BLaER1 (cell line): ENCODE results near the gene HSPA1L.
"Not testable (repeated sequence)": the region's sequence is repeated elsewhere in the genome, so short reads cannot be mapped to it uniquely, and the experiment has no call there.

ENCODE experiments used
- H3K27ac ChIP-seq: shearing (Covaris generic); formaldehyde crosslinking; 2 replicates; pipeline ENCODE4 v1.8.1; 2022
- H3K27me3 ChIP-seq: shearing (Covaris generic); formaldehyde crosslinking; 2 replicates; pipeline ENCODE4 v1.8.1; 2022
- H3K36me3 ChIP-seq: shearing (Covaris generic); formaldehyde crosslinking; 2 replicates; pipeline ENCODE4 v1.8.1; 2022
- H3K4me1 ChIP-seq: shearing (Covaris generic); formaldehyde crosslinking; 2 replicates; pipeline ENCODE4 v1.8.1; 2022
- H3K4me2 ChIP-seq: shearing (Covaris generic); formaldehyde crosslinking; 2 replicates; pipeline ENCODE4 v1.8.1; 2022
- H3K4me3 ChIP-seq: shearing (Covaris generic); formaldehyde crosslinking; 2 replicates; pipeline ENCODE4 v1.8.1; 2022
- H3K9ac ChIP-seq: shearing (Covaris generic); formaldehyde crosslinking; 2 replicates; pipeline ENCODE4 v1.8.1; 2022
- H3K9me3 ChIP-seq: shearing (Covaris generic); formaldehyde crosslinking; 2 replicates; pipeline ENCODE4 v1.8.1; 2022
- H4K20me1 ChIP-seq: shearing (Covaris generic); formaldehyde crosslinking; 2 replicates; pipeline ENCODE4 v1.8.1; 2022
- Cebpa-rat ChIP-seq: shearing (Covaris generic); IDR thresholded peaks from 2 replicates; pipeline ENCODE4 v1.8.1; 2022

Gene HSPA1L

DNA sequence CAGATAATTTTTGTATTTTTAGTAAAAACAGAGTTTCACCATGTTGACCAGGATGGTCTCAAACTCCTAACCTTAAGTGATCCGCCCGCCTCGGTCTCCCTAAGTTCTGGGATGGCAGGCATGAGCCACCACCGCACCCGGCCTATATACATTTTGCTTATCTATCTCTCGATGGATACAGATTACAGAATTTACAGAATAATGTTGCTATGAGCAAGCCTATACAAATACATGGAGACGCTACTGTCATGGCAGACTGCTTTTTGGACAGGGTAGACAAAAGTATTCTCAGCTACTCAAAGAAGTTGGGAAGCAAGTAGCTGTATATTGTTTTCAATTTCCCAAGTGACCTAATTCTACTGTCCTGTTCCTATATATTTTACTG, 1.6 kb downstream of the HSPA1L start:
- Histone ChIP-seq H3K4me2 (peak overlapping the region; percentile 81), H3K9me3 (no peaks in the 10 kb centered on the region), H3K27ac (peak overlapping the region; percentile 45; the same call in 1 of the 2 replicates), H3K4me1 (peaks cover 30% of the 10 kb centered on the region), H3K27me3 (peaks cover 34% of the 10 kb centered on the region), H3K4me3 (peak overlapping the region; percentile 65; the same call in 1 of the 2 replicates), H3K36me3 (no peaks in the 10 kb centered on the region), H3K9ac (peak overlapping the region; percentile 36), H4K20me1 (no peaks in the 10 kb centered on the region)
- no peak for TF ChIP-seq Cebpa-rat

DNA sequence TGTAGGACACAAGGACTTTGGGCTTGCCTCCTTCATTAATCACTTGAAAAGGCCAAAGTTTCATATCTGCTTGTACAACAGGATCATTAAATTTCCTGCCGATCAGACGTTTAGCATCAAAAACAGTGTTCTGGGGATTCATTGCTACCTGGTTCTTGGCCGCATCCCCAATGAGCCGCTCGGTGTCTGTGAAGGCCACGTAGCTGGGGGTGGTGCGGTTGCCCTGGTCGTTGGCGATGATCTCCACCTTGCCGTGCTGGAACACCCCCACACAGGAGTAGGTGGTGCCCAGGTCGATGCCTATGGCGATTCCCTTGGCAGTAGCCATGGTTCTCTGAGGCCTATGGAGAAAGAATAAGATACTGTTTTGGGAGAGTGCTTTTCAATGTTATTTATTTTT, 3.4 kb downstream of the HSPA1L start:
- Histone ChIP-seq H3K9ac (no peak overlapping the region), H3K36me3 (no peaks in the 10 kb centered on the region), H3K27ac (no peak overlapping the region), H4K20me1 (no peaks in the 10 kb centered on the region), H3K9me3 (no peaks in the 10 kb centered on the region), H3K27me3 (peaks cover 34% of the 10 kb centered on the region), H3K4me1 (peaks cover 26% of the 10 kb centered on the region), H3K4me3 (no peak overlapping the region), H3K4me2 (no peak overlapping the region)
- no peak for TF ChIP-seq Cebpa-rat

- Histone ChIP-seq H3K4me1 (peaks cover 39% of the 10 kb centered on the region), H3K36me3 (peaks cover 19% of the 10 kb centered on the region), H3K27me3 (peaks cover 13% of the 10 kb centered on the region)
- H3K9me3 ChIP-seq, H3K4me2 ChIP-seq, H3K27ac ChIP-seq, H3K9ac ChIP-seq, H4K20me1 ChIP-seq, H3K4me3 ChIP-seq: not testable (repeated sequence)
Observed at GRCh38 chr6:31808599-31808998, 6.5 kb downstream of the HSPA1L start.

DNA sequence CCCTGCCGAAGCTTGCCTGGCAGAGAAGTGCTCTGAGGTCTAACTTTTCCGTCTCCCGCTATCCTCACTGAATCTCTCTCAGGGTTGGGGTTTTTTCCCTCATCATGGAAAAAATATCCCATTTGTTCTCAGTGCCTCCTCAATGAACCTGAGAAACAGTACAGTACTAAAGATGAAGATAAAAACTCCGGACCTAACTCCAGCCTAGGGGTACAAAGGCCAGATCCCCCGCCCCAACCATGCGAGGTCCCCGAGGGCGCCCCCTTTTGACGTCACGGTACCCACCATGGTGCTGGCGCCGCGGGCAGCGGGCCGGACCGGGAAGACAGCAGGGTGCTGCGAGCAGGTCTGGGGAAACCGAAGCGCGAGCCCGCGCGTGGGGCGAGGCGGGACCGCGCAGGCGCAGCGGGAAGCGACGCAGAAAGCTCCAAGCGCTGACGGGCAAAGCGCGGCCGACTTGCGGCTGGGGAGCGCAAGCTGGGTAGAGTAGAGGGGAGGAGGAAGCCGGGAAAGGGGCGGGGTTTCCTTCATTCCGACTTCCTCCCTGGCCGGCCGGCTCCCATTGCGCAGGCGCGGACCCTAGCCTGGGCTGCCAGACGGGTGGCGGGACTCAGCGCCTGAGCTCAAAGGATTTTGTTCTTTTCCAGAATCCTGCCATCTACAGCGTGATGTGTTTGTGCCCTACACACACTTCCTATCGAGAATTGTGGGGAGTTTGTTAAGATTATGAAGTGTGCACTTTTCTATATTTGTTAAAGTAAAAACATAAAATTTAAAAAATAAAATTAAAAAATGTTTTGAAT, 8.4 kb downstream of the HSPA1L start, which contains the start of gene LSM2:
LSM2 (minus strand) TSS at position 497 of the 803 bp plus-strand sequence; CDS start at position 288, 209 bp downstream.
- Histone ChIP-seq H3K9me3 (no peaks in the 10 kb centered on the region), H4K20me1 (no peaks in the 10 kb centered on the region), H3K4me3 (peak within 1 kb of the TSS; percentile 78), H3K4me2 (peak within 1 kb of the TSS; percentile 93), H3K36me3 (peaks cover 38% of the 10 kb centered on the region), H3K4me1 (peaks cover 35% of the 10 kb centered on the region), H3K27ac (peak within 1 kb of the TSS; percentile 92), H3K9ac (peak within 1 kb of the TSS; percentile 88), H3K27me3 (no peaks in the 10 kb centered on the region)
- no peak for TF ChIP-seq Cebpa-rat

- peak overlapping the region; percentile 78 for H3K4me3 ChIP-seq
- H3K9ac ChIP-seq: peak overlapping the region; percentile 88
- H4K20me1 ChIP-seq: no peaks in the 10 kb centered on the region
- H3K27ac ChIP-seq: peak overlapping the region; percentile 92
- H3K4me1 ChIP-seq: peaks cover 35% of the 10 kb centered on the region
- H3K4me2 ChIP-seq: peak overlapping the region; percentile 93
- H3K9me3 ChIP-seq: no peaks in the 10 kb centered on the region
- peaks cover 45% of the 10 kb centered on the region for H3K36me3 ChIP-seq
- TF ChIP-seq Cebpa-rat: no peak
- no peaks in the 10 kb centered on the region for H3K27me3 ChIP-seq
Observed at GRCh38 chr6:31805939-31806469, 9.1 kb downstream of the HSPA1L start.

- peaks cover 62% of the 10 kb centered on the region for H3K4me1 ChIP-seq
- H3K9ac ChIP-seq, H3K9me3 ChIP-seq, H3K4me3 ChIP-seq, H3K4me2 ChIP-seq, H3K27ac ChIP-seq, H3K27me3 ChIP-seq, H4K20me1 ChIP-seq: not testable (repeated sequence)
- H3K36me3 ChIP-seq: peaks cover 71% of the 10 kb centered on the region
Observed at GRCh38 chr6:31801031-31801927, 13.8 kb downstream of the HSPA1L start.

- Histone ChIP-seq H3K36me3 (peaks cover 64% of the 10 kb centered on the region), H3K4me2 (no peak overlapping the region), H3K27me3 (no peaks in the 10 kb centered on the region), H3K9me3 (no peaks in the 10 kb centered on the region), H3K27ac (no peak overlapping the region), H3K4me1 (peaks cover 53% of the 10 kb centered on the region), H4K20me1 (no peaks in the 10 kb centered on the region), H3K4me3 (no peak overlapping the region), H3K9ac (no peak overlapping the region)
- no peak for TF ChIP-seq Cebpa-rat
Observed at GRCh38 chr6:31799781-31800180, 15.3 kb downstream of the HSPA1L start.

DNA sequence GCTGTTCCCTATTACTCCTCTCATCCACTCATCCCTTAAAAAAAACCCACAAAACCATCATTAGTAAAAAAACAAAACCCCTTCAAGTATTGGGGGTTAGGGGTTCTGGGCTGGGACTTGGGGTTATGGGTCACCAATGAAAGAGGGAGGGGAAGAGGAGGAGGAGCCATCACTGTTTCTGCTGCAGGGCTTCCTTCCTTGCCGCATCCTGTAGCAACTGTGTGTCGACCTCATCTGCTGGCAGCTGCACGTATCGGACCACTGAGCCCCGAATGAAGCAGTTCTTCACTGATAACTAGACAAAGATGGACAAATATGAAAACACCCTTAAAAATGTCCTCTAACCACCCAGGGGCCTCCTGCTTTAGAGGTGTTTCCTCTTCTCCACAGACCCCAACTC, 17.5 kb downstream of the HSPA1L start:
- no peaks in the 10 kb centered on the region for H3K27me3 ChIP-seq
- peak overlapping the region; percentile 36; the same call in 1 of the 2 replicates for H3K4me3 ChIP-seq
- no peaks in the 10 kb centered on the region for H4K20me1 ChIP-seq
- no peaks in the 10 kb centered on the region for H3K9me3 ChIP-seq
- peak overlapping the region; percentile 59 for H3K9ac ChIP-seq
- peaks cover 48% of the 10 kb centered on the region for H3K36me3 ChIP-seq
- H3K27ac ChIP-seq: peak overlapping the region; percentile 100
- TF ChIP-seq Cebpa-rat: no peak
- H3K4me1 ChIP-seq: peaks cover 57% of the 10 kb centered on the region
- peak overlapping the region; percentile 93 for H3K4me2 ChIP-seq

DNA sequence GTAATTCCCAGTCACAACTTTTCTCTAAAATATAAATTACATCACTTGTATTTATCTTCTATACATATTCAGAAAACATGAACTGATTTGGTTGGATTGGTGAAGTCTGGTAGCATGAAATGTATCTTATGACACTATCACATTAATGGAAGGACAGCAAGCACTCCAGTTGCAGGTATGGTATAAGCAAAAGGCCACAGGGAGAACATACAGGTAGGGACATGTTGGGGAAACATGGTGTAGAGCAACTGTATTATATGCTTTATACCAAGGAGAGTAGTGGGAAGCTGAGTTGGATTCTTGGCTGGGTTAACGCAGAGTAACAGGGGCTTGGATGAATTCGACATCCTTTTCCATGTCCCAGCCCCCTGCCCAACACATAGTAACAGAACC, 18.1 kb downstream of the HSPA1L start:
- H3K27ac ChIP-seq: peak overlapping the region; percentile 100
- H3K4me1 ChIP-seq: peaks cover 63% of the 10 kb centered on the region
- 0 out of 2 replicates have a peak overlapping the region, but pooled peaks have one; percentile 59 for H3K9ac ChIP-seq
- H3K4me3 ChIP-seq: no peak overlapping the region
- peak overlapping the region; percentile 93 for H3K4me2 ChIP-seq
- TF ChIP-seq Cebpa-rat: no peak
- H3K9me3 ChIP-seq: no peaks in the 10 kb centered on the region
- H3K27me3 ChIP-seq: no peaks in the 10 kb centered on the region
- no peaks in the 10 kb centered on the region for H4K20me1 ChIP-seq
- peaks cover 48% of the 10 kb centered on the region for H3K36me3 ChIP-seq
